Forelimb muscle (tissue), 1 donor: ENCODE data around the gene PTPN4. TPM values are rescaled to one million over a fixed set of nuclear protein-coding genes. Genes with fewer than 3 reads are reported as not detected.

ENCODE experiments used
- DNase-seq: peaks from one replicate; pipeline ENCODE4 v3.0.0-alpha.2; 2013; ENCODE audit warnings: low read depth
- polyA plus RNA-seq: library from polyadenylated mRNA; unstranded; fragments of 120-200 nt; gene quantifications from one replicate; pipeline ENCODE4 v1.2.1, GENCODE V29; 2013; ENCODE audit not compliant: insufficient read length

Gene PTPN4
- polyA plus RNA-seq, 1 donor: 19.6 TPM

DNA sequence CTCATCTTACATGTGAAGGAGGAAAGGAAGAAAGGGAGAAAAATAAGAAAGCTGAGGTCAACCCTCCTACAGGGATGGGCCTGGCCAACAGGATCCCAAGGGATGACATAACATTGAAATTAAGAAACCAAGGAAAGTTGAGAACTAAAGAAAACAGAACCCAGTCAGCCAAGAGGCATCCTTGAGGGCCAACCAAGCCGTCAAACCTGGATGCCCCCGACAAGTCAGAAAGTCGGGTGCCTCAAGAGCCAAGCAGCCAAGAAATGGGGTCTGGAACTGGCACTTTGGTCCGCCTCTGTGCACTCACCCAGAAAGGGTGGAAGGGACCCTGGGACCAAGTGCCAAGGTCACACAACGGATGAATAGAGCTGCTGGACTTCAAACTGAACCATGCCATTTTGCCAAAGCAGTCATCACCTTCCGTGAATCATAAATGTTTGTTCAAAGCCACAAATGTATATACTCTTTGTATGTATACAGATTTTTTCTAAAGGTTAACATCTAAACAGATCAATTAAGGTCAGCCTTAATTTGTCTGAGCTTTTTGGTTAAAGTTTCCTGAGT lies 27.0 kb upstream of the PTPN4 start:
- DNase-seq: no peak

DNA sequence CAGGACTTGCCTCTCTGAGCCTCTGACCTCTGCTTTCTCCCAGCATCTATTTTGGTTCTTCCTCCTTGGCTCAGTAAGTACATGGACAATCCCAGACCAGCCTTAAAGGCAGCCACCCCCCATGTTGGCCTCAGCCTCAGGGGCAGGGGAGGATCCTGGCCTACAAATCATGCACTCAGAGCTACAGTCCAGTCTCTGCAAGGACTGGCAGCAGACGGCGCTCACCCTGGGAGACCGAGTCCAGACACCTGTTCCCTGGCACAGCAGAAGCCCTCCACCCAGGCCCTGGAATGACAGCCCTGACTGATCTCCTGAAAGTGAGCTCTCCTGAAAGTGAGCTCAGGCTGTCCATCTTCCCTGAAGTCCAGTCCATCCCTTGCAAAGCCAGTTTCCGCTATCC lies 25.7 kb upstream of the PTPN4 start:
- DNase-seq: no peak

DNA sequence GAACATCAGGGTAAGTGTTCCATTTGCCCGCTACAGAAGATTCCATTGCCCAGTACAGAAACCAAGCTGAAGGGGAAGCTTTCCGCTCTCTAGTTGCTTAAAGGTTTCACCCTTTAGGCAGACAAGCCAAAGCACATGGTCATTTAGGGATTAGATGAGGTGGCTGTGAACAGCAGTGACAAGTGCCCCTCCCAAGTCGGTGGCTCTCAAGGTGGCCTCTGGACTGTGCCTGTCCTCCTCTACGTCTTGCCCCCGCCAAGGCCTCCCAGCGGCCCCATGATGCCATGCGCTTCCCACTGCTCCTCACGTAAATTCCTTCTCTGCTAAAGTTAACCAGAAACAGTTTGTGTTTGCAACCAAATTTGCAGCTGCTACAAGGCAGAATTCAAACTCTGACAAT lies 24.2 kb upstream of the PTPN4 start:
- no peak for DNase-seq

DNA sequence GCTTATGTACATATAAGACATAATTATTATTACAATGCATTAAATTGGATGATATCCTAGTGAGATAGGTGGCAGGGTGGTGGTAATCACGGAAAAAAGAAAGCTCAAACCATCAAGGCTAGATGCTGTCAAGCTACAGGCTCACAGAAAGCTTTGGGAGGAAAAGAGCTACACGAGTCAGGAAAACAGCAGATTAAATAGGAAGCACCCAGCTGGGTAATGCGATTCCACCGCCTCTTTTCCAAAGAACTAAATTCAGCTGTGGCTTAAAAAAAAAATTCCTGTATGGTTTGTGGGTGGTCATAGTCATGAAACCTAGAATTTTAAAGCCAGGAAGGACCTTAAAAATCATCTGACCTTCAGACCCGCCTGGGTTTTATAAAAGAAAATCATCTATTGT lies 23.7 kb upstream of the PTPN4 start:
- DNase-seq: no peak

DNA sequence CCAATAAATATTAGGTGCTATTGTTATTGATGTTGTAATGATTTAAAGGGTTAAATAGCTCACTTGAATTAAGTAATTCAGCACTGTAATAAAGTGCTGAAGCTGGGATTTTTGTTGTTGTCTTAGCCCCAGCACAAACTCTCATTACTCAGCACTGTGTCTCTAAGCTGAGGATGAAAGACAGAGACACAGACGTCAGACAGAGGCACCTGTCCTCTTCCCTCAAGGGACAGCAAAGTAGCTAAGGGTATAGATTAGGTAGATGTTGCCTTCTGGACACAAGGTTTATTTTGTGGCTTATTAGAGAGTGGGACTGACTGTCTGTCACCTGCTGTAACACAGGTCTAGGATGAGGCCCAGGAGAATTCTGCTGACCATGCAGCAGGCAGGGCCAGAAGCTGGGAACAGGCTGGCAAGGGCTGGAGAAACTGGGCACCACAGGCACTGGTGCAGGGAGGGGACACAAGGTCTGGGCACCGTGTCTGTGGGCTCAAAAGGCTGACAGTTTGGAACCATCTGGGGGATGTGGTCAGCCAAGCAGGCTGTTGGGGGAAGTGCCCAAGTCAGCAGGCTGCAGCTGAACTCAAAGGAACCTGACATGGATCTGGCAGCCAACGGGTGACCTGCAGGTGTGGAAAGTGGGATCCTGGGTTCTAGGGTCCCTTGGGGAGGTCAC lies 20.0 kb upstream of the PTPN4 start:
- DNase-seq: no peak

DNA sequence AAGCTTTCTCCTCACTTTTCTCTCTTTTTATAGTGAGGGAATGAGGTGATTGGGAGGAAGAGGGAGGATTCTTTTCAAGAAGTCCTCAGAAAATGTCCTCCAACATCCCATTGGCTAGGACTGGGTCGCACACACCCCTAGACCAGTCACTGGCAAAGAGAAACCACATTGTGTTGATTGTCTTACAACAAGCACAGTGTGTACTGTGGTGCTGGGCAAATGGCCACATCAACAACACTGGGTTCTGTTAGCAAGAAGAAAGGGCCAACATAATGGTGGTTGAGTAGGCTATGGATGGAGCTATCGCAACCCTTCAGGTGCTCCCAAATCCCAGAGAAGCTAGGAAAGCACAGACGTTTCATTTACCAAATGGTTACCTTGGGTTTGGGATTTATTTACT lies 18.7 kb upstream of the PTPN4 start:
- no peak for DNase-seq

DNA sequence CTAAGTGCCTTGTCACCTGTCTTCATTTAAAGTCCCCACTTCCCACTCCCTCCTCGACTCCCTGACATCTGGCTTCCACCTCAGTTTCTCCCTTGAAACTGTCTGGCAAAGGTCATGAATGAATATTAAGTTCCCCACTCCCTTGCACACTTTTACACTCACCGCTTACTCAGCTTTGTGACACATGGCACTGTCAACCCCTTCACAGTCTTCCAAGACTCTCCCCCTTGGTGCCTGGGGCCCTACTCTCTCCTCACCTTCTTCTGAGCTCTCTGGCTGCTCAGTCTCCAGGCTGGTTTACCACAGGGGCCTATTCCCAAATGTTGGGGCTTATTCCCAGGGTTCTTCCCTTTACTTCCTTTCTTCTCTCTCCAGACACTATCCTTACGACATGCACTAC lies 17.9 kb upstream of the PTPN4 start:
- DNase-seq: no peak

DNA sequence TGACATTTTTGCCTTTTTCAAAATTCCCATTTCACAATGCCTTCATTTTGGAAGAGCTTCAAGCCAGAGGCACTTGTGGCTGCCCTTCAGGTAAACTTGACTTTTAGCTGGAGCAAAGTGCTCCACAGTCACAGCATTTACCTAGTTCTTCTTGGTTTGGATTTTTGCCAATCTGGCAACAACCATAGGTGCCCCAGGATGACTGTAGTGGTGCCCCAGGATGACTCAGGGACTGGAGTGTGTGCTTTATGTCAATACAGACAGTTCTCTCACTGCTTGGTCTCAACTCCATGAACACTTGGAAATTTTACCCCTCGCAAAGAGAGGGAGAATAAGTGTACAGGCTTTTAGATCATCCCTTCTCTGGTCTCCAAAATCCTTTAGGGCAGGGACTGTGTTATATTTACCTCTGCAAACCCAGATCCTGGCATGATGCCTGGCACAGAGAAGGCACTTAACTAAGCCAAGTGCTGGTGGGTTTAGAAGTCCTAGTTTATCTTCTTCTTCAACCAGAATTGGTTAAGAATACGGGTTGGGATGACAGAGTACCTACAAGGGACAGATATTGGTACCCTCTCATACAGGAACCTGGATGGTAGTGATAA lies 15.3 kb upstream of the PTPN4 start:
- DNase-seq: no peak

DNA sequence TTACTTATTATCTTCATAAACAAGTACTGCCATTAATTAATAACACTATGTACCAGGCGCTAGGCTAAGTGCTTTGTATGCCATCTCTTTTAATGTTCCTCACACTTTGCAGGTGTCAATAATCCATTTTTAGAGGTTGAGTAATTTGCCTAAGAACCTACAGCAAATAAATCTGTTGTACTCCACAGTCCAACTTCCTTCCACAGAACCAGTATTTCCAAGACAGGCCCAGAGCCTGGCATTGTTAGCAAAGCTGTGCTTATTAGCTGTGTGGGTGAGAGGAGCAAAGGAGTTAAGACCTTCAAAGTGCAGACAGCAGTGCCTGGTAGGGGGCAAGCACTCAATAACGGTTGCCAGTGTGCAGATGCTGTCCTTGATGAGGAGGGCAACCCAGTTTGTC lies 14.2 kb upstream of the PTPN4 start:
- DNase-seq: no peak

DNA sequence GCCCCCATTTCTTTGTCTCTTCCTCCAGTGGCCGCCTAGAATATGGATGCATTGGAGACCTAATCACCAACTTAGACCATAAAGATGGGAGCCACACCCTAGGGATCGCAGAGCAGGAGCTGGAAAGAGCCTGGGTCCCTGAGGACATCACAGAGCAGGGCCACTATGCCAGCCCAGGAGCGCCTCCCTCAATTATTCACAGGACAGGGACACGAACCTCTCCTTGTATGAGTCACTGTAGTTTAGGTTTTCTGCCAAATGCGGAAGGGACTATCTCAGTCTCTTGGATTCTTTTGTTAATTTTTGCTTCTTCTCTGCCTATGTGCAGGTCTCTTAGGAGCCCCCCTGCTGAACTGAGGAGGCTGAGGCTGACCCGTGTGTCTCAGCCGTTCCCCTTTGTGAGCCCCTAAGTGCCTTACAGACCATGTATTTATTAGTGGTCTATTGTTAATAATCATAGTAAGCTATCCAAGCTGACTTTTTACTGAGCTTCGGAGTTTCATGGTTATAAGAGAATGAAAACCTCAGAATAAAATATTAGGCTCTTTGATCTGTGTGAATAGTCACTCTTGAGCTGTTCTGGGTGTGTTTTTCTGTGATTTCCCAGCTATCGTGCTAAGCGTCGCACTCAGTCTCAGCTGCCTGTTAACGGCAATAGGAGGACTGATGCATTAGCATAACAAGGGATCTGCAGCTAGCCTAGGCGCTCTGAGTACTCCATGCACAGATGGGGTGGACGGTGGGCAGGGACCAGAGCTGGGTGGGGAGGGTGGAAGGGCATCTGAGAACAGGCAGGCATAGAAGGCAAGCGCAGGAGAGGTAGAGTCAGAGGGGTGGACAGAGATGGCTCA lies 12.7 kb upstream of the PTPN4 start:
- DNase-seq: no peak

DNA sequence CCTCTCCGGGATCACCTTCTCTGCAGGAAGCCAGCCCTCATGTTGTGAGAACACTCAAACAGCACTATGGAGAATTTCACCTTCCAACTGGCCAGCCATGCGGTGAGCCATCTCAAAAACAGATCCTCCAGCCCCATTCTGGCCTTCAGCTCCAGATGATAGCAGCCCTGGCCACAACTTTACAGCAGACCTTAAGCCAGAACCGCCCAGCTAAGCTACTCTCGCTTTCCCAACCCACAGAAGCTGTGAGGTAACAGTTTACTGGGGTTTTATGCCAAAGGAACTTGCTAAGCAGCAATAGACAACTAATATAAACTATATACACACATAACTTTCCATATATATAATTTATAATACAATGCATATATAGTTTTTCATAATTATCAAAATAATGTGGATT lies 11.6 kb upstream of the PTPN4 start:
- no peak for DNase-seq

DNA sequence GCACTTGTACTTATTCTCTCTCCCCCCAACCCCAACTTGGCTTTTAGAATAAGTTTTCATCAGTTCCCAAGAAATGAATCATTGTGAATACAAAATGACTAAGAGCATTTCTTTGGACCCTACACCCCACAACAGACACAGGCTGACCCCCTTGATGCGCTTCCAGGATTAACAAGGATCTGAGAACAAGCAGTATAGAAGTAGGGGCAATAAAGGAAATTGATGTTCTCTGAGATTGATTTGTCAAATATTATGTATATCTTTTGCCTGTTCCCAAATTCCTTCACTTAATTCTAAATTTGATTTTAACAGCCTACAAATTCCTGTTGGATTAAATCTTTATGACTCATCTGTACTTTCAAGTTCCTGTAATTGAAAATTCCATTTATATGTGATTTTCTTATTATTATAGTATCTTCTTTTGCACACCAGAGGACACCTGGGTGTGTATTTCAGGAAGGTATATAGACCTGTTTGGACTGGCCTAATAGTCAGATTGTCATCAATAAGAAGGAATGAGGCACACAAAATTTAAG lies 10.2 kb upstream of the PTPN4 start:
- no peak for DNase-seq

DNA sequence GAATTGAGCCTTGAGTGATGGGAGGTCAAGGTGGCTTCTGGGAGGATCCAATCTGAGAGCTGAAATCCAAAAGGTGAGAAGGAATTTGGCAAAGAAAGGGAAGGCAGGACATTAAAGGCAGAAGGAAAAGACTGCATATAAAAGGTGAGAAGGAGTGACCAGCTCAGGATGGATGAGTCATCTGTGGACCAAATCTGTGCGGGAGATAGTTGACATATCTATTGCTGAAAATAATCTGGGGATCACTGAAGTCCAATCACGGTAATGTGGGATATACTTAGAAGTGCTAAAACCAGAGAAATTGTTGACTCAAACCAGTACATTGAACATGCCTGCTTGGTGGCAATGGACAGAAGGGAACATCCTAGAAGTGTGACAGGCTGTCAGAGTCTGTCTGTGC lies 8.0 kb upstream of the PTPN4 start:
- no peak for DNase-seq

DNA sequence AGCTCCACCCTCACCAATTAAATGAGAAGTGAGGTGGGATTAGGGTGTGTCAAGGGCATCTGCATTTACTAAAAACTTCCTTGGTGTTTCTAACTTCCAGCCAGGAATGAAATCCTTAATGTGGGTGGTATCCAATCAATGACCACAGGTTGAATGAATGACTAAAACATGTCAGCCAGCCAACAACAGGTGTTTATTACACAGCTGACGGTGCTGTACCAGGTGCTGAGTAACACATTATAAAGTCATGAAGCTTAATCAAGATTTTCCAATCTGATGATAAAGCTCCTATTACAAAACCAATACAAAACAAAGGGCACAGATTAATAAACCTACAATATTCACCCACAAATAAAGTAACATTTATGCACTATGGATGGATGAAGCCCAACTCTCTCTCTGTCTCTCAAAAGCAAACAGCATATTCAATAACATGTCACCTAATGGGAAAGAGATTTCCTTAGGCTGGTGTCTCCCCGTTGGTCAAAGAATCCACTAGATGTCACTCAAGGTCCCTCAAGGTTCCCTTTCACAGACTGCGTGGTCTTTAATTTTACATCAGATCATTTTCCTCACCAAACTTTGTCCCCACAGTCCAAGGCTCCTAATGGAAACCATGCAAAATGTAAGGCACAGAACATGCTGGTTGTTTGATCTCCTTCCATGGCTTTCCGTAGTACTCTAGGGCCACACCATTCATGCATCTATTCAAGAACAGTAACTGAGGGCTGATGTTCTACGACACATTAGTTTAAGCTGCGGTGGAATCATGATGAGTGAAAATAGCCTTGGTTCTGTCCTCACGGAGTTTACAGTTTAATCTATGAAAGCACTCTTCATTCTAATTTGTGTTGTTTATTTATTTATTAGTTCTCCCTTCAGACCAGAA lies 6.4 kb upstream of the PTPN4 start:
- no peak for DNase-seq

DNA sequence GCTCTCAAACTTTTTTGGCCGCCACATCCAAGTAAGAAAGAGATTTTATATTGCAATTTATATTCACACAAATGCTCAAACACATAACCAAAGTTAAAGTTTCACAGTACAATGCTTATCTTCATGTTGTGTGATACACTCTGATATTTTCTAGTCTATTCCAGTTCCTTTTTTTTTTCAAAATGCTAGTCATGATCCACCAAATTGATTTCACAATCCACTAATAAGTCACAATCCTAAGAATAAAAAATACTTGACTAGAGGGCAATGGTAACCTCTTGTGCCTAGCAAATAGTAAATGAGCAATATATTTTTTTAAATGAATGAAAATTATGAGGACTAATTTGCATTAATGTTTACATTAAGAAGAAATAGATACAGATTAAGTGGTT lies 5.8 kb upstream of the PTPN4 start:
- no peak for DNase-seq

DNA sequence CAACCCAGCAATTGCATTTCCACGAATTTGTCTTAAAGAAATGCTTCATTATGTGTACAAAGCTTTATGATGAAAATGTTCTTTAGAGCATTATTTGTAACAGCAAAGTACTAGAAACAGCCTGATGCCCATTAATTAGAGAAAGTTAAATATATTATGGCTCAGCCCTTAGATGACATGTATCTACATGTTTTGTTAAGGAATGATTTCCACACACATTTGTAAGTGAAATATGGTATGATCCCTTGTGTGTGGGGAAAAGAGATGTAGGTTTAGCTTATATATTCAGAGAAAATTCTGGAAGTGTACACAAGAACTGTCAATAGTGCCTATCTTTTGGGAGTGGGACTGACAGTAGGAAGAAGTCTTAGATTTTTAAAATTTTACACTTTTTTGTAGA lies 3.8 kb upstream of the PTPN4 start:
- no peak for DNase-seq

DNA sequence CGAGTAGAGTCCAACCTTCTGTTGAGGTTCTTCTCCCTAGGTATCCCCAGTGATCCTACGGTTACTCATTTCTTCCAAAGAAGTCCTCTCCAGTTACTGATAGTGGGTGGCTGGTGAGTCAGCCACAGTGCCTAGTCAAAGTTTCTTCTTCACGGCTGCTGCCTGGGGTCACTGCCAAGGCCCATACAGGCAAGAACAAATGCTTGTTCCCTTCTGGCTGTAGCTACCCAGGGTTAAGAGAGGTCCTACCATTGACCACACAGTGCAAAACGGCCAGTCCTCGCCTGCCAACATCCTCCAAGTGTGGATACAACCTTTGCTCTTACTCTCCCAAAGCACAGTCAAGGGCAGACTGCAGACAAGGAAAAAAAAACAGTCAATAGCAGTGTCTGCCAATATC lies 2.9 kb upstream of the PTPN4 start:
- DNase-seq: no peak

DNA sequence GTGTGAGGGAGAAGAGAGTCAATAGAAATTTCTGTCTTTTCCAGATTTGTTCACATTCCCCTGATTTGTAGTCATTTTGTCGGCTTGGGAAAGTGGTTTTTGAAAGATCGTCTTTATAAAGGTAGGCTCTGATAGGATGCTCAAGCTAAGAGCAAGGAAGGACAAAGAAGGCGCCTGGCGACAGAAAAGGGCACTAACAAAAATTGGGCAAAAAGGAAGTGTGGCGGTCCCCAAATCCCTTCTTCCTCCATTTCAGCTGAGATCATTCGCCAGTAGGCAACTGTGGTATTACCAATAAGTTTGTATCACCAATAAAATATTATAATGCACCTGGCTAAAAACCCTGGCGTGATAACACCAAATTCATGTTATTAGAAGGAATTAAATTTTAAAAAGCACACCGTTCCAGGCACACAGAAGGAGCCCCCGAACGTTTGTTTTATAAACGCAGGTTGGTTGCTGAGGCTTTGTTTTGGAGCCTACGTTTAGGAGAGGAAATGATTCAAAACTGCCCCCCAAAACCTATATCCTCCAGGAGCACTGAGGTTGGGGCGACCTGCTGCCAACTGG lies 756 bp upstream of the PTPN4 start:
- no peak for DNase-seq

DNA sequence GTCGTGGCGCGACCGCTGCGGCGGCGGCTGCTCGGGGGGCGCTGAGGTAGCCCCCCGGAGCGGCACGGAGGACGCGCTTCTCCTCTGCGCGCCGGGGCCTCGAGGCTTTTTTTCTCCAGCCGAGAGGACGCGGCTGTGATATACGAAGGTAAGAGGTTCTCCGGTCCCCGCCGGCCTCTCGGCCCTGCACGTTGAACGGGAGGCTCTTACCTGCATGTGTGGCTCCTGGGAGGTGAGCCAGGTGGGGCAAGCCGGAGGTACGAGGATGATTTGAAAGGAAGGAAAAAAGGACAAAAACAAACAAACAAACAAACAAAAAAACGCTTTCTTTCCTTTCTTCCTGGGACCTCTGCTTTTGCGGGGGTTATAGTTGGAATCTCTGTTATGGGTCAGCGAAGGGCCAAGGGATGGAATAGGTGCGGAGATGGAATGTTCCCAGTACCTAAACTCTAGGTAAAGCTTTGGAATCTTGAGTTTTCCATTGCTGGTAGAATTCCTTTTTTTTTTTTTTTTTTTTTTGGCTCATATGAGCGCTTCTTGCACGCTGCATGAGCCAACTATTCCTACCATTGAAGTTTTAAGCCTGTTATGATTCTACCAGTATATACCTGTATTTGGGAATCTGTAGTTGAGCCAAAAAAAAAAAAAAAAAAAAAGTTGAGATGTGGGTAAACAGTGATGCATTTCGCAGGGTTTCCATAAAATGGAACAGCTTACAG lies 674 bp downstream of the PTPN4 start:
- DNase-seq: no peak

DNA sequence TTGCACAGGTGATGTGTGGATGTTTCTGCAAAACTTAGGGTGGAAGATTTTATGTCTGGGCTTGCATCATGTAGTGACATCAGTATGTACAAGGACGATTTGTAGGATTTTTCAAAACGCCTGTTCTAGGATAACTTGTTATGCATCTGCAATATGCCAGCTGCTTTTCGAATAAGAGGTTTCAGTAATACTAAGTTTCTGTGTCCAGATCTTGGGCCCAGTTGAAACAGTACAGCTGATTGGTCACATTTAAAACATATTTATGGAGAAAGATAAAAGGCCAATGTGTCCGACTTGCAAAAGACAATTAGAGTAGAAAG lies 1.2 kb downstream of the PTPN4 start:
- no peak for DNase-seq

DNA sequence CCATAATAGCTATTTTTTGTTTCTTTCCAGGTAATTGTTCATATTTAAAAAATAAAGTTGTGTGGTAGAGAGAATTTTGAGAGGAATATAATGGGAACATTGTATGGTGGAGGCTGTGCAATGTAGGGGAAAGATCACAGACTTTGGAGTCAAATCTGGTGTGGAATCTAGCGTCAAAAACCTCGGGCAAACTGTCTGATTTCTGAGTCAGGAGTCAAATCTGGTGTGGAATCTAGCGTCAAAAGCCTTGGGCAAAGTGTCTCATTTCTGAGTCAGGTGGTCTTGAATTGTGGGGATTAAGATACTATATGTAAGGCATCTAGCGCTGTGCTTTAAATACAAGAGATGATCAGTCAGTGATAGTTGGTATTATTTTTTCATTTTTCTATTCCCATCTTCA lies 5.1 kb downstream of the PTPN4 start:
- no peak for DNase-seq
